HG03139 (cell line): ENCODE measurements around the gene SKAP2.

Source experiments
- ATAC-seq: cut with Tn5 transposase; IDR thresholded peaks from one replicate; pipeline ENCODE4 v1.9.1; 2021; ENCODE audit not compliant: unreplicated experiment

SKAP2 gene

GRCh38 chr7:26698194-26698593, 166.2 kb downstream of the SKAP2 start:
- ATAC-seq, result no peak

GRCh38 chr7:26696978-26697377, 167.4 kb downstream of the SKAP2 start:
- no peak for ATAC-seq

- no peak for ATAC-seq
Measured at GRCh38 chr7:26696161-26696560, 168.2 kb downstream of the SKAP2 start.

DNA sequence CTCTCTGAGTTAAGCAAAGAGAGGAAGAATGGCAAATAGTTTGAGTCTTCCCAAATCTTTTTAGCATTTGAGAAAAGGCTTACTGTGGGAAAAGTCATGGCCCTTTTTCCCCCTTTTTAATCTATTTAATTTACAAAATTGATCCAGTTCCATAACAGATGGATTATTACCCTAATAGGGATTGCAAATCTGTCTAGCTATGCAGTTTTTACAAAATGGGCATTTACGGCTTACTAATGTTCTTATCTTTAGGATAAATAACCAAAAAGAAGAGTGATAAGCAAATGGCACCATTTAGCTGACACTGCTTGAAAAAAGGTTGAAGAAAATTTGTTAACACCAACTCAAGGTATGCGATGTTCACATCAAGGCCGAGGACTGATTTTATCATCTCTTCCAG, 169.7 kb downstream of the SKAP2 start:
- ATAC-seq, result no peak

DNA sequence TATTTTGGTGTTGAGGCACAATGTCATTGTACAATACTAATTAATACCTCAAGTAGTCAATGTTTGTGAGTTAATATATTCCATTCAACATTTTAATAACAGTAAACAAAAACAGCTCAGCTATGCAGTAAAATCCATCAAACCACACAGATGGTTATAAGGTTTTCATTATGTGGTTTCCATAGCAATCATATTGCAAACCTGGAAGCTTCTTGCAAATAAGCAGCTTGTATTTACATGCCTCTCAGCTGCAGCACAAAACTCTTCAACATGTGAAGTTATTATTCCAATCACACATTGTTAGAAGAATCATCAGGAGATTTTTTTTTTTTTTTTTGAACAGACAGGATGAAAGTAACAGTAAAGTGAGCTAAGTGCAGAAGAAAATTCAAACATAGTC, 170.2 kb downstream of the SKAP2 start:
- ATAC-seq, result no peak

GRCh38 chr7:26691886-26692285, 172.5 kb downstream of the SKAP2 start:
- ATAC-seq, result no peak

- no peak for ATAC-seq
Measured at GRCh38 chr7:26691406-26691805, 173.0 kb downstream of the SKAP2 start.

DNA sequence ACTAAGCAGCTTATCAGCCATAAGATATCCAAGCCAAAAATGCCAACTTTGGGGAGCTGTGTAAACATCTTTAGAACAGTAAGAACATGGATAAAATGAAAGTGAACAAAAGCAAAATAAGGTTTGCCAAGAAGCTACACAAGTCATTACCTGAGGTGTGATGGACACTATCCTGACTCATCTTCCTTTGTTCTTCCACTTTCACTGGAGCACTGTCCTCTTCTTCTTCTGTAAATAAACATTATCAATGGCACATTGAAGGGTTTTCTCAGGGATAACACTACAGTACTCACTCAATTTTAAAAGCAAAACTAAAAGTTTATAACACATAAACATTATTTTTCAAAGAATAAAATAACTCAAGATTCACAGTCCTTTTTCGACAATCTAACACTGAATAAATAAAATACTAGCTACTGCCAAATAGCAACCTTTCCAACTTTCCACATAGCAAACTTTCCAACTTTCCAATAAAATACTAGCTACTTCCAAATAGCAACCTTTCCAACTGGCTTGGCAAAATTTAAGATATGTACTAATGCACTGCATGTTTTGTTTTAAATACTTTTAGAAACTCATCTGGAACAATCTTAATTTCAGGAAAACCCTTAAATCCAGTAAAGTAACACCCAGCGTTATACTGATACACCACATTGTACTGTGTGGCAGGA, 174.1 kb downstream of the SKAP2 start:
- ATAC-seq, result no peak

DNA sequence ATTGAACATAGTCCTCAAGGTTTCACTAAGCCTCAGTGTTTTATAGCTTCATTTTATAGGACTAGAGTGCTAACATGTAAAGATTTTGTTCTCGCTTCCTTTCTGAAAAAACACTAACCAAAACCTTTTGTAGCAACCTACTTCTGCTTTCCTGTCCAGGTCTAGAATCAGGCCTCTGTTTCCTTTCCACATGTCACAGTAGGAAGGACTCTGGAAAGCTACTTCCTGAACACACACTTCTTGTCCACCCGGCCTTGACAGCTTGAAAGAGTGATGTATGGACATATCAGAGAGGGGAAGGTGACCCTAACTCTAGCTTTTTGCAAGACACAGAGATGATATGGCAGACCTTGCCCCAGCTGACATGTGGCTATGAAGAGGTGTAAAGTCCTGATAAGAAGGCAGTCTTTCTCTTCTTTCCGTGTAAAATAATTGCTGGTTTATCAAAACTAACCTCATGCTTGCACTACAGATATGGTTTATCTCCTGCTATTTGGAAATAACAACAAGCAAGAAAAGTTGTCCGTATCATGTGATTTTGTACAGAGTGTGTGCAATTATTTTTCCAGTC, 175.4 kb downstream of the SKAP2 start:
- ATAC-seq, result peak; percentile 70

GRCh38 chr7:26688388-26688787, 176.0 kb downstream of the SKAP2 start:
- ATAC-seq, result no peak

- no peak for ATAC-seq
Measured at GRCh38 chr7:26687032-26687431, 177.4 kb downstream of the SKAP2 start.

DNA sequence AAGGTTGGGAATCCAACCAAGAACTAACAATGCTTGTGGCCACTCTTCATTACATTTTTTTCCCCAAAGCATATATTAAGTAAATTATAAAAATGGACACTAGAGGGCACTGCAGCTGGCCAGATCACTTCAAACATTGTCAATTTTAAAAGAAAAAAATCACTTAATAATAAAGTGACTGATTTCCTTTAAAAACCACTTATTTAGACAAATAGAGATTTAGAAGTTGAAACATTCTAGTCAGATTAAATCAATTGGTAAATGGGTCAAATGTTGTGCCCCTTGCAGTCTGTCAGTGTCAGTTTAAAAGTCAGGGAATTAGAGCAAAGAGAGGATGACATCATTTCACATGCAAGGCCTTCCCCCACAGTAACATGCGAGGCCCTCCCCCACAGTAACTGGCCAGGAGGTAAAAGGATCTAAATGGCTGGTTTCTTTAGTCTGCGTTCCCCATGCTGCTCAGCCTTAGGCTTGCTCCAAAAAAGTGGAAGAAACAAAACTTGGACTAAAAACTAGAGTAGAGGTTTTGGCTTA, 177.9 kb downstream of the SKAP2 start:
- ATAC-seq, result no peak

GRCh38 chr7:26685606-26686005, 178.8 kb downstream of the SKAP2 start:
- no peak for ATAC-seq

DNA sequence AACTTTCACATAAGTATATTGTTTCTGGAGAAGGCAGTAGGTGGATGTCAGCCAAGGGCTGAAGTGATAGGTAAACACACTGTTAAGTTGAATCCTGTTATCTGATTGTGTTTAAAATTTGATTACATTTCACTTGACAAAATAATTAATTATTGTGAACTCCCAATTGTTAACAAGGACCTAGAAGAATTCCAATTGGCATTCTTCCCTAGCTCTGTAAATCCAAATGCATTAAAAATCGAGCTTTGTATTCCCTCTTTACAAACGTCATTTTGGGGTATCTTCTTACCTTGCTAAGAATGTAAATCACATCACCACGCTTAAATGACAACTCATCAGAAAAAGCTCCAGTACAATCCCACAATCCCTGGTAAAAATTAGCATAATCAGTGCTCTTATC, 179.9 kb downstream of the SKAP2 start:
- ATAC-seq, result no peak

- ATAC-seq, result no peak
Measured at GRCh38 chr7:26683277-26683676, 181.1 kb downstream of the SKAP2 start.

GRCh38 chr7:26681819-26682418, 182.5 kb downstream of the SKAP2 start:
- ATAC-seq, result no peak

DNA sequence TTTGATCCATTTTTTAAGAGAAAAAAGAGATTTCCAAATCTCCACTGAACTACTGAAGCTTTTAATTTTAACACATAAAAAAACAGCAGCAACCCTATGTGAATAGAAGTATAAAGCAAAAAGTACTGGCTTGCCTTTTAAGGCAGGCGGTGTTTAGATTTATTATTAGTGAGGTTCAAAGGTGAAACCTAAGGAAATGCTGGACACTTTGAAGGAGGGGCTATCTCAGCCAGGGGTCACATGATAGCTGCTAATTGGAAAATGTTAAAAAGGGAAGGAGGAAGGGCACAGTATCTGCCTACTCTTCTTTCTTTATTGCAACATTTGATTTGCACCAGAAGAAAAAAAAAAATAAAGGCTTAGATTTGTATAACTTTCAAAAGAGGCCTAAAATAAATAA, 183.8 kb downstream of the SKAP2 start:
- ATAC-seq, result no peak

DNA sequence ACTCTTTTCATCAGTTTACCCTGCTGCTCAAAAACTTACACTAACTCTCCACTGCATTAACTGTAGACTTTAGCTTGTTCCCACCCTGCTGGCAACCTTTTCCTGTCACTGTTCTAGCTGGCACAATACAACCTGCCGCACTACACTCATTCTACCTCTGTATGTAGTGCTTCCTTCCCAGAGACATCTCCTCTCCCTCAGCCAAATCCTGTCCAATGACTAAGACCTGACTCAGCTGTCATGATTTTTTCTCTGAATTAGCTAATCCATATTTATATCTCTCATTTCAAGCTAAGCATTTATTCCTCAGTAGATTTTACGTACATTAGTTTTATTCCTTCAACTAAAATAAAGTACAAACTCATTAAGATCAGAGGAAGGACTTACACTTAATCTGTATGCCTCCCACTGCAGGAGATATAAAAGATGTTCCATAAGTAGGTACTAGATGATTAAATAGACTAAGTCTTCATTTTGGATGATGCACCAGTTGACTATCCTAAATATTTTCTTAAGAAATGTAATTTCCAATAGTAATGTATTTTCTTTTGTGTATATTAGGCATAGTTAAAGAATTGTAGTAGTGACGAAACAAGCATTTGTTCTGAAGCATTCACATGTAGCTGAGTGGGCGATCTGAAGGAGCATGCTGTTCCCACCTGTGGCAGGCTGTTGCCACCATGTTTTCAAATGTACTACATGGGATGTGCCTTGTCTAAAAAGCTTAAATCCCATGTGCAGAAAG, 189.1 kb downstream of the SKAP2 start:
- no peak for ATAC-seq

DNA sequence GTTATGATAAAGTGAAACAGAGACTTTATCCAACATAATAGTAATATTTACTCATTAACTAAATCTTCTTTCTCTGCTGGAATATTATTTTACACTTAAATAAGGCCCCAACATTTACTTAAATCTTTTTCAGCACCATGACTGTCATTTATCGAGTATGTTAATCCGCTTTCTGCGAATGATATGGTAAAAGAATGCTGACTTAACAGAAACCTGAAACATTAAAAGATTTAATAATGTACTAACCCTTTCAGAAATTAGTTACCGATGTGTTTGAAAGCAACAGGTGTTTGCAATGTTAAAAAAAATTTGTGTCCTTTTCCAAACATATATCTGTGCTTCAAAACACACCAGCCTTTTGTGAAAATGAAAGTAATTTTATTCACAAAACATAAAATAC, 190.5 kb downstream of the SKAP2 start:
- ATAC-seq, result no peak

DNA sequence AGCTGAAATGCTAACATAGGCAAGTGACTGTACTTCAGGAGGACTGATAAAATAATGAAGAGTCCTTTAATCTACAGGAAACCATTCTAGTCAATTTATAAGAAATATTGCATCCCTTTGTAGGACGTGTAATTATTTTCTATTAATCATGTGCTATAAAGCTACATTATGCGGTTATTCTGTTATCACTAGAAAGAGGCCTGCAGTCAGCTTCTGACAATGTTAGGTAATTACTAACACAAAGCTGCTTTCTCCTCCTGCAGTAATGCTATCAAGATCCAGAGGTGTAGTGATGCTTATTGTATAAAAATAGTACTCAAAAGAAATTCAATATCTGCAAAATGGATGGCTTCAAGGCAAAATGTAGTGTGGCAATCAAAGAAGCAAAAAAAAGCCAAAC, 191.1 kb downstream of the SKAP2 start:
- no peak for ATAC-seq

DNA sequence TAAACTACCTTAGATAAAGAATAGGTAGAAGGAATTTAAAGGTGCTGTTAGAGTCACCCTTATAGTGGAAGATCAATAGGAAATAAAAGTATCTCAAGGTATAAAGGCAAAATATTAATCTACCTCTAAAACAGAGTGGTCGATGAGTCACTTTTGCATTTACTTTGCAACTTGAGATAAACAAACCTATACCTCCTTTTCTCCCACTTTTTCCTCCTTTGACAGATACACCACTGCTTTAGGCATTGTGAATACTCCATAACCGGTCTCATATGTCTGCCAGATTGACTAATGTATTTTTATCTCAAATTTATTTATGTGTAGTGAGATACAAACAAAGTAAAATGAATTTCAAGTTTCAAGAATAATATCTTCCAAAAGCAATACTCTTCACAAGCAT, 193.5 kb downstream of the SKAP2 start:
- ATAC-seq, result no peak

GRCh38 chr7:26670290-26670689, 194.1 kb downstream of the SKAP2 start:
- ATAC-seq, result no peak
